Stimulated activated CD4-positive, alpha-beta T cell treated with anti-CD3 and anti-CD28 coated beads, TNF-alpha, amount 100 ng/mL, for 4 hours (primary cell): ENCODE results near the gene ANKS1A.

Experiments
- DNase-seq, 3 experiments: peaks; one replicate each; pipeline ENCODE4 v3.0.0-alpha.2; 2020; ENCODE audit warnings: low read depth in 3 of 3

ANKS1A gene

GRCh38 chr6:35023091-35024000 is 134.3 kb downstream of the ANKS1A start:
- DNase-seq = no peak

- no peak for DNase-seq
These were observed 135.5 kb downstream of the ANKS1A start for GRCh38 chr6:35024551-35025054.

GRCh38 chr6:35025232-35026188 is 136.5 kb downstream of the ANKS1A start:
- DNase-seq = no peak

- no peak for DNase-seq
These were observed 137.6 kb downstream of the ANKS1A start for GRCh38 chr6:35026434-35027222.

- no peak for DNase-seq
These were observed 138.8 kb downstream of the ANKS1A start for GRCh38 chr6:35027807-35028206.

GRCh38 chr6:35028781-35029769 is 140.0 kb downstream of the ANKS1A start:
- no peak for DNase-seq

GRCh38 chr6:35030099-35030498 is 141.0 kb downstream of the ANKS1A start:
- no peak for DNase-seq

GRCh38 chr6:35031611-35032529 is 142.8 kb downstream of the ANKS1A start:
- no peak for DNase-seq

- no peak for DNase-seq
These were observed 144.6 kb downstream of the ANKS1A start for GRCh38 chr6:35033683-35034082.

- no peak for DNase-seq
These were observed 145.5 kb downstream of the ANKS1A start for GRCh38 chr6:35034411-35035191.

GRCh38 chr6:35035481-35036030 is 146.5 kb downstream of the ANKS1A start:
- no peak for DNase-seq

- DNase-seq = no peak
These were observed 147.2 kb downstream of the ANKS1A start for GRCh38 chr6:35036059-35036827.

GRCh38 chr6:35036828-35037663 is 148.0 kb downstream of the ANKS1A start:
- no peak for DNase-seq

GRCh38 chr6:35037664-35038038 is 148.6 kb downstream of the ANKS1A start:
- DNase-seq = no peak

GRCh38 chr6:35038076-35038475 is 149.0 kb downstream of the ANKS1A start:
- no peak for DNase-seq

GRCh38 chr6:35040398-35040797 is 151.3 kb downstream of the ANKS1A start:
- DNase-seq = no peak
